SK-N-SH treated with all-trans-retinoic acid at 6 μM for 48 hours (cell line): ENCODE measurements around the gene SHE.

ENCODE experiments used
- ARNTL ChIP-seq: fragments of 450-650 bp; formaldehyde crosslinking; IDR thresholded peaks from 2 replicates; pipeline ENCODE4 v1.5.0; 2020; ENCODE audit warnings: low read depth, mild to moderate bottlenecking, moderate library complexity, borderline replicate concordance
- CSDC2 ChIP-seq: fragments of 250-450 bp; sonication (Bioruptor Pico); IDR thresholded peaks from 2 replicates; pipeline ENCODE4 v1.5.0; 2020; ENCODE audit warnings: mild to moderate bottlenecking, moderate library complexity
- ESRRG ChIP-seq: fragments of 250-450 bp; sonication (Bioruptor Pico); IDR thresholded peaks from 2 replicates; pipeline ENCODE4 v1.6.1; 2021; ENCODE audit warnings: mild to moderate bottlenecking
- ISL1 ChIP-seq: fragments of 250-450 bp; sonication (Bioruptor Pico); IDR thresholded peaks from 2 replicates; pipeline ENCODE4 v2.1.2; 2022; ENCODE audit warnings: mild to moderate bottlenecking, moderate library complexity
- ZC3H10 ChIP-seq: fragments of 250-450 bp; sonication (Bioruptor Pico); IDR thresholded peaks from 2 replicates; pipeline ENCODE4 v1.5.1; 2021; ENCODE audit warnings: mild to moderate bottlenecking, moderate library complexity
- ZFP30 ChIP-seq: fragments of 450-650 bp; formaldehyde crosslinking; IDR thresholded peaks from 2 replicates; pipeline ENCODE4 v1.5.0; 2022; ENCODE audit warnings: mild to moderate bottlenecking, moderate library complexity
- TF ChIP-seq, protein P1 (sequence below): fragments of 250-450 bp; sonication (Bioruptor Pico); IDR thresholded peaks from 2 replicates; pipeline ENCODE4 v1.5.1; 2020; ENCODE audit warnings: low read depth, mild to moderate bottlenecking, moderate library complexity
- TF ChIP-seq, protein P2 (sequence below): fragments of 250-450 bp; sonication (Bioruptor Pico); IDR thresholded peaks from 2 replicates; pipeline ENCODE4 v1.8.0; 2020; ENCODE audit warnings: mild to moderate bottlenecking, moderate library complexity, borderline replicate concordance
- TF ChIP-seq, protein P3 (sequence below): fragments of 250-450 bp; sonication (Bioruptor Pico); IDR thresholded peaks from 2 replicates; pipeline ENCODE4 v1.5.0; 2020; ENCODE audit warnings: mild to moderate bottlenecking, moderate library complexity
- TF ChIP-seq, protein P4 (sequence below): fragments of 250-450 bp; sonication (Bioruptor Pico); IDR thresholded peaks from 2 replicates; pipeline ENCODE4 v1.5.1; 2021; ENCODE audit warnings: mild to moderate bottlenecking, moderate library complexity

DNA sequence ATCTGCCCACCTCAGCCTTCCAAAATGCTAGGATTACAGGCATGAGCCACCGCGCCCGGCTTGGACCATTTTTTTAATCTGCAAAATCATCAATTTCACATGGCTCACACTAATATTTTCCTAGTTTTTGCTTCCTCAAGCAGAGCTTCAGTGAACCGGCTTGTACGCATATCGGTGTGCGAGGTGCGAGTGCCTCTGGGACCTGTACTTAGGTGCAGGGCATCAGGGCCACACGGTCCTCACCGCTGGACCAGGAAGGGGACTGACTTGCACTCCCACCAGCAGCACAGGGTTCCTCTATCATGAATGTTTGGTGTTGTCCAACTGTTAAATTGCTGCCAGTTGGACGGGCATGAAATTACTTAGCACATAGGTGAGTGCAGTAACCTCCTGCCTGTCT is 15.4 kb upstream of the SHE start:
- TF ChIP-seq, protein P1, sequence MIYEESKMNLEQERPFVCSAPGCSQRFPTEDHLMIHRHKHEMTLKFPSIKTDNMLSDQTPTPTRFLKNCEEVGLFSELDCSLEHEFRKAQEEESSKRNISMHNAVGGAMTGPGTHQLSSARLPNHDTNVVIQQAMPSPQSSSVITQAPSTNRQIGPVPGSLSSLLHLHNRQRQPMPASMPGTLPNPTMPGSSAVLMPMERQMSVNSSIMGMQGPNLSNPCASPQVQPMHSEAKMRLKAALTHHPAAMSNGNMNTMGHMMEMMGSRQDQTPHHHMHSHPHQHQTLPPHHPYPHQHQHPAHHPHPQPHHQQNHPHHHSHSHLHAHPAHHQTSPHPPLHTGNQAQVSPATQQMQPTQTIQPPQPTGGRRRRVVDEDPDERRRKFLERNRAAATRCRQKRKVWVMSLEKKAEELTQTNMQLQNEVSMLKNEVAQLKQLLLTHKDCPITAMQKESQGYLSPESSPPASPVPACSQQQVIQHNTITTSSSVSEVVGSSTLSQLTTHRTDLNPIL, result no peak
- TF ChIP-seq, protein P2, sequence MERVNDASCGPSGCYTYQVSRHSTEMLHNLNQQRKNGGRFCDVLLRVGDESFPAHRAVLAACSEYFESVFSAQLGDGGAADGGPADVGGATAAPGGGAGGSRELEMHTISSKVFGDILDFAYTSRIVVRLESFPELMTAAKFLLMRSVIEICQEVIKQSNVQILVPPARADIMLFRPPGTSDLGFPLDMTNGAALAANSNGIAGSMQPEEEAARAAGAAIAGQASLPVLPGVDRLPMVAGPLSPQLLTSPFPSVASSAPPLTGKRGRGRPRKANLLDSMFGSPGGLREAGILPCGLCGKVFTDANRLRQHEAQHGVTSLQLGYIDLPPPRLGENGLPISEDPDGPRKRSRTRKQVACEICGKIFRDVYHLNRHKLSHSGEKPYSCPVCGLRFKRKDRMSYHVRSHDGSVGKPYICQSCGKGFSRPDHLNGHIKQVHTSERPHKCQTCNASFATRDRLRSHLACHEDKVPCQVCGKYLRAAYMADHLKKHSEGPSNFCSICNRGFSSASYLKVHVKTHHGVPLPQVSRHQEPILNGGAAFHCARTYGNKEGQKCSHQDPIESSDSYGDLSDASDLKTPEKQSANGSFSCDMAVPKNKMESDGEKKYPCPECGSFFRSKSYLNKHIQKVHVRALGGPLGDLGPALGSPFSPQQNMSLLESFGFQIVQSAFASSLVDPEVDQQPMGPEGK (CRISPR knock-in tag), result no peak
- TF ChIP-seq ISL1 (CRISPR knock-in tag), result no peak
- no peak for TF ChIP-seq ARNTL
- no peak for TF ChIP-seq ZC3H10 (CRISPR knock-in tag)
- TF ChIP-seq, protein P3, sequence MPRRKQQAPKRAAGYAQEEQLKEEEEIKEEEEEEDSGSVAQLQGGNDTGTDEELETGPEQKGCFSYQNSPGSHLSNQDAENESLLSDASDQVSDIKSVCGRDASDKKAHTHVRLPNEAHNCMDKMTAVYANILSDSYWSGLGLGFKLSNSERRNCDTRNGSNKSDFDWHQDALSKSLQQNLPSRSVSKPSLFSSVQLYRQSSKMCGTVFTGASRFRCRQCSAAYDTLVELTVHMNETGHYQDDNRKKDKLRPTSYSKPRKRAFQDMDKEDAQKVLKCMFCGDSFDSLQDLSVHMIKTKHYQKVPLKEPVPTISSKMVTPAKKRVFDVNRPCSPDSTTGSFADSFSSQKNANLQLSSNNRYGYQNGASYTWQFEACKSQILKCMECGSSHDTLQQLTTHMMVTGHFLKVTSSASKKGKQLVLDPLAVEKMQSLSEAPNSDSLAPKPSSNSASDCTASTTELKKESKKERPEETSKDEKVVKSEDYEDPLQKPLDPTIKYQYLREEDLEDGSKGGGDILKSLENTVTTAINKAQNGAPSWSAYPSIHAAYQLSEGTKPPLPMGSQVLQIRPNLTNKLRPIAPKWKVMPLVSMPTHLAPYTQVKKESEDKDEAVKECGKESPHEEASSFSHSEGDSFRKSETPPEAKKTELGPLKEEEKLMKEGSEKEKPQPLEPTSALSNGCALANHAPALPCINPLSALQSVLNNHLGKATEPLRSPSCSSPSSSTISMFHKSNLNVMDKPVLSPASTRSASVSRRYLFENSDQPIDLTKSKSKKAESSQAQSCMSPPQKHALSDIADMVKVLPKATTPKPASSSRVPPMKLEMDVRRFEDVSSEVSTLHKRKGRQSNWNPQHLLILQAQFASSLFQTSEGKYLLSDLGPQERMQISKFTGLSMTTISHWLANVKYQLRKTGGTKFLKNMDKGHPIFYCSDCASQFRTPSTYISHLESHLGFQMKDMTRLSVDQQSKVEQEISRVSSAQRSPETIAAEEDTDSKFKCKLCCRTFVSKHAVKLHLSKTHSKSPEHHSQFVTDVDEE (CRISPR knock-in tag), result no peak
- TF ChIP-seq, protein P4, sequence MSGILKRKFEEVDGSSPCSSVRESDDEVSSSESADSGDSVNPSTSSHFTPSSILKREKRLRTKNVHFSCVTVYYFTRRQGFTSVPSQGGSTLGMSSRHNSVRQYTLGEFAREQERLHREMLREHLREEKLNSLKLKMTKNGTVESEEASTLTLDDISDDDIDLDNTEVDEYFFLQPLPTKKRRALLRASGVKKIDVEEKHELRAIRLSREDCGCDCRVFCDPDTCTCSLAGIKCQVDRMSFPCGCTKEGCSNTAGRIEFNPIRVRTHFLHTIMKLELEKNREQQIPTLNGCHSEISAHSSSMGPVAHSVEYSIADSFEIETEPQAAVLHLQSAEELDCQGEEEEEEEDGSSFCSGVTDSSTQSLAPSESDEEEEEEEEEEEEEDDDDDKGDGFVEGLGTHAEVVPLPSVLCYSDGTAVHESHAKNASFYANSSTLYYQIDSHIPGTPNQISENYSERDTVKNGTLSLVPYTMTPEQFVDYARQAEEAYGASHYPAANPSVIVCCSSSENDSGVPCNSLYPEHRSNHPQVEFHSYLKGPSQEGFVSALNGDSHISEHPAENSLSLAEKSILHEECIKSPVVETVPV (CRISPR knock-in tag), result no peak
- no peak for TF ChIP-seq CSDC2
- no peak for TF ChIP-seq ZFP30 (CRISPR knock-in tag)
- no peak for TF ChIP-seq ESRRG (CRISPR knock-in tag)
